MM.1S (cell line): ENCODE results near the gene DDX54.

Experiments used
- EZH2phosphoT487 ChIP-seq: fragments of 300-600 bp; sonication (generic); IDR thresholded peaks from 2 replicates; pipeline ENCODE4 v1.6.1; 2018; ENCODE audit warnings: antibody characterized with exemption, low read length
- TF ChIP-seq, protein P1 (sequence below): fragments of 300-600 bp; sonication (generic); IDR thresholded peaks from 2 replicates; pipeline ENCODE4 v1.5.1; 2016; ENCODE audit warnings: antibody characterized with exemption, low read length, mixed read lengths

DNA sequence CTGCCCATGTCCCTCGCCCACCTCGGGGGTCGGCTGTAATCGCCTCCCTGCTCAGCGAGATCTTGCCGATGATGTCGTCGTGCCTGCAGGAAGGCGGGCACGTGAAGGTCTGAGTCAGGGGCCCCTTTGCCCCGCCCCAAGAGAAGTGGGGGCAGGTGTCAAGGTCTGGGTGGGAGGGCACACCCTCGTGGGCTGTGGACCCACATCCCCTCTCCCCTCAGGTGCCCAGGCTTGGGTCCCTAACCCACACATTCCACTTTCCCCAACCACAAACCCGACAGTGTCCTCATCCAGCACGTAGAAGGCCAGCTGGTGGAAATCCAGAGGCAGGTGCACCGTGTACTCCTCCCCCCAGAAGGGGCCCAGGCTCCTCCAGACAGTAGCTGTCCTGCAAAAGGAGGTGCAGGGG, 57.5 kb downstream of the DDX54 start:
- TF ChIP-seq, protein P1, sequence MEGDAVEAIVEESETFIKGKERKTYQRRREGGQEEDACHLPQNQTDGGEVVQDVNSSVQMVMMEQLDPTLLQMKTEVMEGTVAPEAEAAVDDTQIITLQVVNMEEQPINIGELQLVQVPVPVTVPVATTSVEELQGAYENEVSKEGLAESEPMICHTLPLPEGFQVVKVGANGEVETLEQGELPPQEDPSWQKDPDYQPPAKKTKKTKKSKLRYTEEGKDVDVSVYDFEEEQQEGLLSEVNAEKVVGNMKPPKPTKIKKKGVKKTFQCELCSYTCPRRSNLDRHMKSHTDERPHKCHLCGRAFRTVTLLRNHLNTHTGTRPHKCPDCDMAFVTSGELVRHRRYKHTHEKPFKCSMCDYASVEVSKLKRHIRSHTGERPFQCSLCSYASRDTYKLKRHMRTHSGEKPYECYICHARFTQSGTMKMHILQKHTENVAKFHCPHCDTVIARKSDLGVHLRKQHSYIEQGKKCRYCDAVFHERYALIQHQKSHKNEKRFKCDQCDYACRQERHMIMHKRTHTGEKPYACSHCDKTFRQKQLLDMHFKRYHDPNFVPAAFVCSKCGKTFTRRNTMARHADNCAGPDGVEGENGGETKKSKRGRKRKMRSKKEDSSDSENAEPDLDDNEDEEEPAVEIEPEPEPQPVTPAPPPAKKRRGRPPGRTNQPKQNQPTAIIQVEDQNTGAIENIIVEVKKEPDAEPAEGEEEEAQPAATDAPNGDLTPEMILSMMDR: no peak
- no peak for TF ChIP-seq EZH2phosphoT487
